ENCODE measurements around the gene NTM. TPM values are rescaled to one million over a fixed set of nuclear protein-coding genes. Genes with fewer than 3 reads are reported as not detected.

NTM gene
- total RNA-seq, 2 donors from 2014 or later, result 0.26 to 3.6 TPM

- intact Hi-C loops (cut with DNase I), result no loop called here
- DNase-seq (no peak), ATAC-seq (no peak)
- Histone ChIP-seq H3K36me3 (replicated peaks in 1 of 2; ENCODE audit: insufficient read depth in 1 of 2, low read depth in 2 of 2) (no peaks in the 10 kb centered on the region), H3K27me3 (no peaks in the 10 kb centered on the region), H3K9me3 (no peaks in the 10 kb centered on the region), H3K27ac (no peak overlapping the region), H3K4me1 (no peaks in the 10 kb centered on the region), H3K4me3 (no peak overlapping the region)
- no peak for TF ChIP-seq CTCF (IDR thresholded peaks at IDR 0.05)
- TF ChIP-seq POLR2A (IDR thresholded peaks at IDR 0.05), result no peak
- WGBS, 2 donors, result 65% methylated on average over 3 of the region's 3 CpGs
These were observed 917.6 kb downstream of the NTM start for GRCh38 chr11:132288036-132288435.

GRCh38 chr11:132289590-132290256 is 919.3 kb downstream of the NTM start:
- TF ChIP-seq POLR2A (IDR thresholded peaks at IDR 0.05), result no peak
- no peak for TF ChIP-seq CTCF (IDR thresholded peaks at IDR 0.05)
- ATAC-seq (no peak), DNase-seq (no peak)
- H3K4me3 ChIP-seq, result no peak overlapping the region
- H3K9me3 ChIP-seq, result no peaks in the 10 kb centered on the region
- no peaks in the 10 kb centered on the region for H3K27me3 ChIP-seq
- H3K4me1 ChIP-seq, result no peaks in the 10 kb centered on the region
- no peak overlapping the region for H3K27ac ChIP-seq
- intact Hi-C loops (cut with DNase I), result no loop called here
- no peaks in the 10 kb centered on the region for H3K36me3 ChIP-seq (replicated peaks in 1 of 2; ENCODE audit: insufficient read depth in 1 of 2, low read depth in 2 of 2)
- 40 to 47% methylated on average over 6 of the region's 6 CpGs for WGBS, 2 donors

GRCh38 chr11:132293586-132293985 is 923.2 kb downstream of the NTM start:
- Histone ChIP-seq H3K27ac (no peak overlapping the region), H3K9me3 (no peaks in the 10 kb centered on the region), H3K4me1 (no peaks in the 10 kb centered on the region), H3K4me3 (no peak overlapping the region), H3K36me3 (replicated peaks in 1 of 2; ENCODE audit: insufficient read depth in 1 of 2, low read depth in 2 of 2) (no peaks in the 10 kb centered on the region), H3K27me3 (no peaks in the 10 kb centered on the region)
- no peak for DNase-seq
- no peak for TF ChIP-seq POLR2A (IDR thresholded peaks at IDR 0.05)
- TF ChIP-seq CTCF (IDR thresholded peaks at IDR 0.05), result no peak
- 68% methylated on average over 4 of the region's 4 CpGs for WGBS, 2 donors
- intact Hi-C loops (cut with DNase I), result no loop called here
- ATAC-seq, result no peak

GRCh38 chr11:132296946-132297610 is 926.7 kb downstream of the NTM start:
- H3K4me3 ChIP-seq, result no peak overlapping the region
- DNase-seq (no peak), ATAC-seq (no peak)
- H3K27ac ChIP-seq, result no peak overlapping the region
- H3K9me3 ChIP-seq, result no peaks in the 10 kb centered on the region
- intact Hi-C loops (cut with DNase I), result no loop called here
- no peaks in the 10 kb centered on the region for H3K4me1 ChIP-seq
- no peaks in the 10 kb centered on the region for H3K36me3 ChIP-seq (replicated peaks in 1 of 2; ENCODE audit: insufficient read depth in 1 of 2, low read depth in 2 of 2)
- no peaks in the 10 kb centered on the region for H3K27me3 ChIP-seq
- WGBS, 2 donors, result 69 to 77% methylated on average over 3 of the region's 3 CpGs
- TF ChIP-seq POLR2A (IDR thresholded peaks at IDR 0.05) (no peak), CTCF (IDR thresholded peaks at IDR 0.05) (no peak)

- Histone ChIP-seq H3K4me3 (no peak overlapping the region), H3K36me3 (replicated peaks in 1 of 2; ENCODE audit: insufficient read depth in 1 of 2, low read depth in 2 of 2) (no peaks in the 10 kb centered on the region), H3K9me3 (no peaks in the 10 kb centered on the region), H3K4me1 (no peaks in the 10 kb centered on the region), H3K27me3 (no peaks in the 10 kb centered on the region), H3K27ac (no peak overlapping the region)
- ATAC-seq (no peak), DNase-seq (no peak)
- 80% methylated on average over 4 of the region's 4 CpGs for WGBS, 2 donors
- intact Hi-C loops (cut with DNase I), result no loop called here
- TF ChIP-seq CTCF (IDR thresholded peaks at IDR 0.05), result no peak
- no peak for TF ChIP-seq POLR2A (IDR thresholded peaks at IDR 0.05)
These were observed 927.9 kb downstream of the NTM start for GRCh38 chr11:132298357-132298756.
